Left ventricle myocardium inferior (tissue), 1 donor: ENCODE measurements around the gene LTV1. TPM values are rescaled to one million over a fixed set of nuclear protein-coding genes. Genes with fewer than 3 reads are reported as not detected.
A peak's percentile ranks its signal among the peaks of the same experiment; 100 is the strongest.

Source experiments
- DNase-seq: peaks from one replicate; pipeline ENCODE4 v3.0.0-alpha.2; 2020
- H3K27ac ChIP-seq: fragments of 200-600 bp; replicated peaks from 2 replicates; pipeline ENCODE4 v1.8.0; 2021
- H3K27me3 ChIP-seq: fragments of 200-600 bp; 2 replicates; pipeline ENCODE4 v1.8.0; 2021; ENCODE audit warnings: low read depth
- H3K36me3 ChIP-seq: fragments of 200-600 bp; 2 replicates; pipeline ENCODE4 v1.8.0; 2021
- H3K4me1 ChIP-seq: fragments of 200-600 bp; 2 replicates; pipeline ENCODE4 v1.8.0; 2021
- H3K4me3 ChIP-seq: fragments of 200-600 bp; 2 replicates; pipeline ENCODE4 v1.8.0; 2021; ENCODE audit warnings: mild to moderate bottlenecking, moderate library complexity
- H3K9me3 ChIP-seq: fragments of 200-600 bp; replicated peaks from 2 replicates; pipeline ENCODE4 v1.8.0; 2021
- CTCF ChIP-seq: fragments of 200-600 bp; IDR thresholded peaks from 2 replicates; pipeline ENCODE4 v1.8.0; 2021; ENCODE audit warnings: antibody characterized with exemption, mild to moderate bottlenecking, borderline replicate concordance
- intact Hi-C: fragments of 100-400 bp; cut with micrococcal nuclease; formaldehyde crosslinking; loops from one replicate; pipeline ENCODE4 v1.11.0; 2022
- total RNA-seq: library from RNA; stranded (reverse); fragmentation: NEBNext Ultra II Directional; extraction: Animal tissue kit (Norgen Biotek cat#: 25700); gene quantifications from one replicate; pipeline ENCODE4 v1.2.1, GENCODE V29; 2021
- donor health status: DM: no; HTN: yes; CAD: no; lungs with severe emphysema.

LTV1 gene
- total RNA-seq, 1 donor from 2014 or later, result 12.9 TPM

DNA sequence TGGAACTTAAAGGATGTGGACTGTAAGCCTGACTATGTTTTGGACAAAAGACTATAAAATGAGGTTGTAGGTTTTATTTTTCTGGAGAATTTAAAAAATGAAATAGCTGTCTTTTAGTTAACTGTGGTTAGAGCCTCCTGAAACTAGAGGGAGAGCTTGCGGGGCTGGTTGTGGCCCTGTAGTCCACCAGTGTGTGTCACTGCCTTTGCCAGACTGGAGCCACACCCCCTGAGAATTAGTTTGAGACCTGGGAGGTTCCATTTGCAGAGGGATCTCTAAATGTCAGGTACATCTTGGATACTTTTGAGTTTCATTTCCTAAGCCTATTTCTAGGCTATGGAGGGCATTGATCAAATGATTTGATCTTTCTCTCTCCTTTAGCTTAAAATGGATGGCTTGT, 42.0 kb downstream of the LTV1 start:
- no peaks in the 10 kb centered on the region for H3K4me1 ChIP-seq
- no peaks in the 10 kb centered on the region for H3K27me3 ChIP-seq
- intact Hi-C loops, result no loop called here
- H3K9me3 ChIP-seq, result peaks cover 12% of the 10 kb centered on the region
- H3K36me3 ChIP-seq, result no peaks in the 10 kb centered on the region
- no peak overlapping the region for H3K4me3 ChIP-seq
- no peak for DNase-seq
- TF ChIP-seq CTCF, result no peak
- H3K27ac ChIP-seq, result no peak overlapping the region

- no peaks in the 10 kb centered on the region for H3K27me3 ChIP-seq
- no peak for DNase-seq
- H3K9me3 ChIP-seq, result no peaks in the 10 kb centered on the region
- no peak for TF ChIP-seq CTCF
- no peaks in the 10 kb centered on the region for H3K4me1 ChIP-seq
- no peaks in the 10 kb centered on the region for H3K36me3 ChIP-seq
- intact Hi-C loops, result no loop called here
- no peak overlapping the region for H3K4me3 ChIP-seq
- H3K27ac ChIP-seq, result no peak overlapping the region
Observed at GRCh38 chr6:143894655-143895054, 51.5 kb downstream of the LTV1 start.

DNA sequence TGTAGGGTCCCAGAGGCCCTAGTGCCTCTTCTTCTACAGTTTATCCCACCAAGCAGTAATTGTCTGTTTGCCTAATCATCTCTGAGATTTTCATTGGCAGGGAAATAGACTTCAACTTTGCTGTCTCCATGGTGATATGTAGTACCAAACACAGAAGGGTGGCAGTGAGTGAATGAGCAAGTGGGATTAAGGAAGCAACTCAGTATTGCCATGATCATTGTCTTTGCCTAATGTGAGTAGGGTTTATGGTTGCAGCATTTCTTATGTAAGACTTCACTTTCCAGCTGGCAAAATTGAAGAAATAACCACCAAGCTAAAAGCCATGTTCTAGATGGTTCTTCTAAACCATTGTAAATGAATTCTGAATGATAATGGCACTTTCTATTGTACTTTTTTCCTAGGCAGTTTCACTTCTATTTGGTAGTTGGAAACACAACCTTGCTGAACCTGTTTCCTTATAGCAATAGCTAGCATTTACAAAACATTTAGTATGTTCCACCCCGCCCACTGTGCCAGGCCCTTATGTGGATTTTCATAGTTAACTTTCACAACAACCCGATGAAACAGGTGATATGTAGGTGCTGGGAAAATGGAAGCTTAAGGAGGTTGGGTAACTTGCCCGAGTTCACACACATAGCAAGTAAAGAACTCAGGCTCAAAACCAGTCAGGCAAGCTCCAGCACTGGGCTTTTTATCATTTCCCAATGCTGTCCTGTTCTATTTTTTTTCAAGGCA, 53.2 kb downstream of the LTV1 start:
- no peaks in the 10 kb centered on the region for H3K27me3 ChIP-seq
- H3K4me1 ChIP-seq, result no peaks in the 10 kb centered on the region
- intact Hi-C loops, result no loop called here
- no peak for DNase-seq
- no peak for TF ChIP-seq CTCF
- no peaks in the 10 kb centered on the region for H3K9me3 ChIP-seq
- H3K27ac ChIP-seq, result no peak overlapping the region
- no peak overlapping the region for H3K4me3 ChIP-seq
- no peaks in the 10 kb centered on the region for H3K36me3 ChIP-seq

DNA sequence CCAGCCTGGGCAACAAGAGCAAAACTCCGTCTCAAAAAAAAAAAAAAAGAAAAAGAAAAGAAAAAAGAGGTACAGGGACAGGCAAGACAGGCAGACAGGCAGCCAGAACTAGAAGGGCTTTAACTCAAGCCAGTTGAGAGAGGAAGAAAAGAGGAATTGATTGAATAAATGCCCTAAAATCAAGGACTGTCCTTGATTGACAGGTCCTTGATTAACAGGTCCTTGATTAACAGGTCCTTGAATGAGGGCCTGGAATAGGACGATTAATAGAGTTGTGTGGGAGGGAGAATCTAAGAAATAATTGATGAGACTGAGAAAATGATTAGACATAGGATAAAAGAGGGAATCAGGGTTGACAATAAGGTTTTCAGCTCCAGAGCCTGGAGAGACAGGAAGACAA, 57.2 kb downstream of the LTV1 start:
- H3K36me3 ChIP-seq, result no peaks in the 10 kb centered on the region

GRCh38 chr6:143901885-143902750, 59.0 kb downstream of the LTV1 start:
- intact Hi-C loops, result no loop called here

More for the DNA sequence above, 57.2 kb downstream of the LTV1 start:
- intact Hi-C loops, result no loop called here
- no peak for DNase-seq
- Histone ChIP-seq H3K4me3 (no peak overlapping the region), H3K27ac (no peak overlapping the region), H3K9me3 (peaks cover 3% of the 10 kb centered on the region), H3K4me1 (peaks cover 17% of the 10 kb centered on the region), H3K27me3 (no peaks in the 10 kb centered on the region)
- TF ChIP-seq CTCF, result no peak

More at GRCh38 chr6:143901885-143902750, 59.0 kb downstream of the LTV1 start:
- DNase-seq, result peak; percentile 18
- peaks cover 5% of the 10 kb centered on the region for H3K9me3 ChIP-seq
- peak overlapping the region; percentile 67 for H3K27ac ChIP-seq
- H3K4me3 ChIP-seq, result peak overlapping the region; percentile 2
- H3K27me3 ChIP-seq, result no peaks in the 10 kb centered on the region
- H3K36me3 ChIP-seq, result no peaks in the 10 kb centered on the region
- no peak for TF ChIP-seq CTCF
- peaks cover 17% of the 10 kb centered on the region for H3K4me1 ChIP-seq
